Transverse colon (tissue), 4 donors: ENCODE results near the gene PCDHB16. TPM values are rescaled to one million over a fixed set of nuclear protein-coding genes. Genes with fewer than 3 reads are reported as not detected.

ENCODE experiments used
- DNase-seq: peaks from one replicate; pipeline ENCODE4 v3.0.0-alpha.2; 2019
- H3K27ac ChIP-seq, 4 donors: fragments of 200-600 bp; sonication (generic); 2 replicates each; pipeline ENCODE4 v1.5.1; 2016 to 2018; ENCODE audit warnings: inconsistent platforms in 4 of 4
- H3K27me3 ChIP-seq: fragments of 200-600 bp; sonication (generic); 2 replicates; pipeline ENCODE4 v1.5.1; 2017; ENCODE audit warnings: inconsistent platforms
- H3K36me3 ChIP-seq, 4 donors: fragments of 200-600 bp; sonication (generic); 2 replicates each; pipeline ENCODE4 v1.5.1; 2017 to 2019; ENCODE audit warnings: inconsistent platforms in 4 of 4
- H3K4me1 ChIP-seq, 4 donors: fragments of 200-600 bp; sonication (generic); 2 replicates each; pipeline ENCODE4 v1.5.1; 2017 to 2020; ENCODE audit warnings: inconsistent platforms in 4 of 4
- H3K4me3 ChIP-seq, 4 donors: fragments of 200-600 bp; sonication (generic); 1 replicate in 1 of 4; 2 replicates in 3 of 4; pipeline versions ENCODE4 v1.5.1 to v1.6.1; 2017 to 2019; ENCODE audit warnings: inconsistent platforms in 4 of 4
- H3K9me3 ChIP-seq, 2 donors: fragments of 200-600 bp; sonication (generic); 2 replicates each; pipeline ENCODE4 v1.5.1; 2017 to 2019; ENCODE audit warnings: inconsistent platforms in 2 of 2
- EP300 ChIP-seq: sonication (generic); formaldehyde crosslinking; IDR thresholded peaks from one replicate; pipeline ENCODE4 v1.6.1; 2017; ENCODE audit warnings: antibody characterized with exemption, low read depth
- POLR2A ChIP-seq: fragments of 450-650 bp; IDR thresholded peaks from one replicate; pipeline ENCODE4 v1.6.1; 2016; ENCODE audit warnings: antibody characterized with exemption, mild to moderate bottlenecking, moderate library complexity
- POLR2AphosphoS5 ChIP-seq, 3 donors: sonication (generic); formaldehyde crosslinking; IDR thresholded peaks; one replicate each; pipeline ENCODE4 v1.6.1; 2016; ENCODE audit warnings: antibody characterized with exemption in 3 of 3
- WGBS, 2 donors: methylation state at CpG; one replicate each; pipeline ENCODE4 v1.1.5; 2018; ENCODE audit warnings: low coverage in 1 of 2; 5-methylcytosine and 5-hydroxymethylcytosine counted together
- in situ Hi-C, 4 donors: fragments of 200-750 bp; cut with MboI; loops; one replicate each; pipeline versions ENCODE4 v1.15.0 to v1.15.1; 2017; ENCODE audit warnings: low sequenced_read_pairs in 3 of 4, low pct_ligation_motif_present in 1 of 4, low pct_unique_long_range_greater_than_20kb in 1 of 4
- intact Hi-C: fragments of 100-400 bp; cut with DNase I; formaldehyde crosslinking; loops from one replicate; pipeline ENCODE4 v1.15.1; 2023; ENCODE audit warnings: low total_unique reads
- total RNA-seq, 4 donors: library from RNA; depleted of rRNA; stranded (reverse); fragments of >200 nt; gene quantifications; one replicate each; pipeline ENCODE4 v1.1.0, GENCODE V29; 2016
- TF ChIP-seq, protein P1 (sequence below), 5 experiments: fragments of 200-600 bp in 3 of 5; fragments of 450-650 bp in 2 of 5; sonication (generic) in 3 of 5; IDR thresholded peaks; 1 replicate in 2 of 5; 2 replicates in 3 of 5; pipeline ENCODE4 v1.5.1; 2016 to 2017; ENCODE audit warnings: antibody characterized with exemption in 5 of 5, inconsistent platforms in 3 of 5, mild to moderate bottlenecking in 2 of 5, moderate library complexity in 1 of 5

The PCDHB16 gene
- total RNA-seq, 4 donors from 2014 or later = 0.20 to 1.6 (median 0.65) TPM

DNA sequence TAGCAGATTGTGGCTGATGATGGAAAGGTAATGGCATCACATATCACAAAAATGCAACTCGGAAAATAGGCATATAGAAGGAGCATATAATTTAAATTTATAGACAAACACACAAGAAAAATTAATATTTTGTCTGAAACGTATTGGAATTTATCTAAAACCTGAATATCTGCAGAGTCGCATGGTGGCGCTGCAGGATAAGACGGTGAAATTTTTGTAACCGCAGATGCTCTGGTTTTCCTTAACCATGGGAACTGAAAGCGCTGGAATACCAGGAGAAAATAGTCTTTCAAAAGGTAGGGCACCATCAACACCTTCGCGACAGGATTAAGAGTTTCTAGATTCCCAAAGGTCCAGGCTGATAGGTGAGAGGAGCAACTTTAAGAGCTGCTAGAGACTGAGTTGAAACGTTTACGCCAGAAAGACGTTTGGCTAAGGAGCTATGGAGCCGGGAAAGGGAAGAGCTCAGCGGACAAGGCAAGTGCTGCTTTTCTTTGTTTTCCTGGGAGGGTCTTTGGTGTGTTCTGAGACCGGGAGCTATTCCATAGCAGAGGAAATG lies 52.0 kb downstream of the PCDHB16 start:
- intact Hi-C loops (no loop called here), in situ Hi-C loops (no loop called here)
- peak overlapping the region in 1 of 4 donors; percentile 3 for H3K4me3 ChIP-seq
- peaks cover 65 to 89% of the 10 kb centered on the region in 2 donors for H3K9me3 ChIP-seq
- no peak overlapping the region for H3K27ac ChIP-seq
- 2 to 23% methylated on average over 6 to 15 of the region's 15 CpGs for WGBS, 2 donors
- no peaks in the 10 kb centered on the region for H3K27me3 ChIP-seq
- no peak for DNase-seq
- H3K4me1 ChIP-seq = no peaks in the 10 kb centered on the region
- TF ChIP-seq, protein P1, sequence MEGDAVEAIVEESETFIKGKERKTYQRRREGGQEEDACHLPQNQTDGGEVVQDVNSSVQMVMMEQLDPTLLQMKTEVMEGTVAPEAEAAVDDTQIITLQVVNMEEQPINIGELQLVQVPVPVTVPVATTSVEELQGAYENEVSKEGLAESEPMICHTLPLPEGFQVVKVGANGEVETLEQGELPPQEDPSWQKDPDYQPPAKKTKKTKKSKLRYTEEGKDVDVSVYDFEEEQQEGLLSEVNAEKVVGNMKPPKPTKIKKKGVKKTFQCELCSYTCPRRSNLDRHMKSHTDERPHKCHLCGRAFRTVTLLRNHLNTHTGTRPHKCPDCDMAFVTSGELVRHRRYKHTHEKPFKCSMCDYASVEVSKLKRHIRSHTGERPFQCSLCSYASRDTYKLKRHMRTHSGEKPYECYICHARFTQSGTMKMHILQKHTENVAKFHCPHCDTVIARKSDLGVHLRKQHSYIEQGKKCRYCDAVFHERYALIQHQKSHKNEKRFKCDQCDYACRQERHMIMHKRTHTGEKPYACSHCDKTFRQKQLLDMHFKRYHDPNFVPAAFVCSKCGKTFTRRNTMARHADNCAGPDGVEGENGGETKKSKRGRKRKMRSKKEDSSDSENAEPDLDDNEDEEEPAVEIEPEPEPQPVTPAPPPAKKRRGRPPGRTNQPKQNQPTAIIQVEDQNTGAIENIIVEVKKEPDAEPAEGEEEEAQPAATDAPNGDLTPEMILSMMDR (IDR thresholded peaks at IDR 0.05) = peak in 1 of 5 experiments; percentile 14
- TF ChIP-seq EP300 (no peak), POLR2A (no peak), POLR2AphosphoS5 (IDR thresholded peaks at IDR 0.05) (no peak)
- H3K36me3 ChIP-seq = no peaks in the 10 kb centered on the region

Other genes starting within 250 kb of the PCDHB16 start
- under 1 TPM in 2 of 4 donors, not detected in 2; 0.41 to 0.48 TPM for gene PCDHAC2, start 215.9 kb upstream of the PCDHB16 start, total RNA-seq
- not detected for gene PCDHB1, start 131.0 kb upstream of the PCDHB16 start, total RNA-seq
- gene PCDHB2, start 87.8 kb upstream of the PCDHB16 start, total RNA-seq = 1 to 10 TPM in 3 of 4 donors, under 1 TPM in 1; 0.80 to 1.9 (median 1.2) TPM
- gene PCDHB3, start 81.9 kb upstream of the PCDHB16 start, total RNA-seq = under 1 TPM in 3 of 4 donors, not detected in 1; 0.64 to 0.82 (median 0.80) TPM
- gene PCDHB4, start 60.6 kb upstream of the PCDHB16 start, total RNA-seq = 1 to 10 TPM in 1 of 4 donors, under 1 TPM in 3; 0.68 to 2.2 (median 0.77) TPM
- gene PCDHB5, start 47.2 kb upstream of the PCDHB16 start, total RNA-seq = 1 to 10 TPM in 3 of 4 donors, not detected in 1; 1.1 to 3.0 (median 1.3) TPM
- under 1 TPM in 2 of 4 donors, not detected in 2; 0.14 to 0.32 TPM for gene PCDHB6, start 32.3 kb upstream of the PCDHB16 start, total RNA-seq
- gene PCDHB7, start 9.7 kb upstream of the PCDHB16 start, total RNA-seq = 1 to 10 TPM in 1 of 4 donors, under 1 TPM in 3; 0.37 to 1.6 (median 0.67) TPM
- gene PCDHB8, start 4.6 kb upstream of the PCDHB16 start, total RNA-seq = under 1 TPM in 2 of 4 donors, not detected in 2; 0.14 to 0.16 TPM
- 1 to 10 TPM in 1 of 4 donors, under 1 TPM in 2, not detected in 1; 0.40 to 1.6 (median 0.64) TPM for gene PCDHB9, start 4.8 kb downstream of the PCDHB16 start, total RNA-seq
- 1 to 10 TPM in 1 of 4 donors, under 1 TPM in 2, not detected in 1; 0.68 to 1.1 (median 0.79) TPM for gene PCDHB10, start 10.0 kb downstream of the PCDHB16 start, total RNA-seq
- 1 to 10 TPM in 1 of 4 donors, under 1 TPM in 3; 0.20 to 1.5 (median 0.61) TPM for gene PCDHB11, start 17.2 kb downstream of the PCDHB16 start, total RNA-seq
- 1 to 10 TPM in 2 of 4 donors, under 1 TPM in 2; 0.40 to 1.9 (median 1.1) TPM for gene PCDHB12, start 26.3 kb downstream of the PCDHB16 start, total RNA-seq
- gene PCDHB13, start 31.5 kb downstream of the PCDHB16 start, total RNA-seq = 1 to 10 TPM; 1.8 to 4.1 (median 2.5) TPM
- gene PCDHB14, start 41.0 kb downstream of the PCDHB16 start, total RNA-seq = 1 to 10 TPM; 1.4 to 3.3 (median 2.8) TPM
- 1 to 10 TPM in 3 of 4 donors, under 1 TPM in 1; 0.75 to 5.6 (median 1.1) TPM for gene PCDHB15, start 63.0 kb downstream of the PCDHB16 start, total RNA-seq
- 1 to 10 TPM in 2 of 4 donors, not detected in 2; 1.4 to 1.8 TPM for gene SLC25A2, start 121.7 kb downstream of the PCDHB16 start, total RNA-seq
- gene TAF7, start 138.4 kb downstream of the PCDHB16 start, total RNA-seq = 10 to 100 TPM; 41.9 to 62.5 (median 50.3) TPM
- gene PCDHGA1, start 148.1 kb downstream of the PCDHB16 start, total RNA-seq = under 1 TPM in 2 of 4 donors, not detected in 2; 0.55 to 0.64 TPM
- gene PCDHGA2, start 156.4 kb downstream of the PCDHB16 start, total RNA-seq = 1 to 10 TPM in 3 of 4 donors, under 1 TPM in 1; 0.68 to 1.9 (median 1.6) TPM
- 1 to 10 TPM in 2 of 4 donors, under 1 TPM in 2; 0.55 to 4.9 (median 1.1) TPM for gene PCDHGA3, start 161.4 kb downstream of the PCDHB16 start, total RNA-seq
- 10 to 100 TPM in 1 of 4 donors, 1 to 10 TPM in 2, under 1 TPM in 1; 0.96 to 10.5 (median 3.4) TPM for gene PCDHGB1, start 167.7 kb downstream of the PCDHB16 start, total RNA-seq
- gene PCDHGA4, start 172.6 kb downstream of the PCDHB16 start, total RNA-seq = 10 to 100 TPM in 1 of 4 donors, 1 to 10 TPM in 2, not detected in 1; 1.4 to 18.0 (median 1.6) TPM
- gene PCDHGB2, start 177.6 kb downstream of the PCDHB16 start, total RNA-seq = 10 to 100 TPM in 1 of 4 donors, 1 to 10 TPM in 3; 2.1 to 12.7 (median 3.2) TPM
- 1 to 10 TPM in 3 of 4 donors, not detected in 1; 2.5 to 4.1 (median 3.4) TPM for gene PCDHGA5, start 181.8 kb downstream of the PCDHB16 start, total RNA-seq
- gene PCDHGB3, start 187.9 kb downstream of the PCDHB16 start, total RNA-seq = 1 to 10 TPM; 1.4 to 3.8 (median 2.6) TPM
- gene PCDHGA6, start 191.5 kb downstream of the PCDHB16 start, total RNA-seq = 1 to 10 TPM; 2.4 to 7.5 (median 3.7) TPM
- 1 to 10 TPM; 2.0 to 8.6 (median 3.2) TPM for gene PCDHGA7, start 200.4 kb downstream of the PCDHB16 start, total RNA-seq
- gene PCDHGB4, start 205.3 kb downstream of the PCDHB16 start, total RNA-seq = 1 to 10 TPM in 2 of 4 donors, under 1 TPM in 2; 0.40 to 4.4 (median 2.4) TPM
- gene PCDHGA8, start 210.2 kb downstream of the PCDHB16 start, total RNA-seq = 10 to 100 TPM in 1 of 4 donors, 1 to 10 TPM in 3; 1.5 to 11.5 (median 2.5) TPM
- 10 to 100 TPM in 2 of 4 donors, 1 to 10 TPM in 2; 5.3 to 23.3 (median 9.2) TPM for gene PCDHGB5, start 215.6 kb downstream of the PCDHB16 start, total RNA-seq
- 1 to 10 TPM; 1.2 to 4.6 (median 3.4) TPM for gene PCDHGA9, start 220.4 kb downstream of the PCDHB16 start, total RNA-seq
- gene PCDHGB6, start 225.6 kb downstream of the PCDHB16 start, total RNA-seq = 1 to 10 TPM; 1.9 to 5.9 (median 4.7) TPM
- 1 to 10 TPM; 4.0 to 6.5 (median 6.1) TPM for gene PCDHGA10, start 230.6 kb downstream of the PCDHB16 start, total RNA-seq
- 10 to 100 TPM in 1 of 4 donors, 1 to 10 TPM in 3; 7.0 to 10.1 (median 9.1) TPM for gene PCDHGB7, start 235.3 kb downstream of the PCDHB16 start, total RNA-seq
- gene PCDHGA11, start 238.7 kb downstream of the PCDHB16 start, total RNA-seq = 1 to 10 TPM; 2.6 to 5.8 (median 4.4) TPM
- gene PCDHGA12, start 248.1 kb downstream of the PCDHB16 start, total RNA-seq = 10 to 100 TPM in 1 of 4 donors, 1 to 10 TPM in 3; 1.6 to 14.2 (median 4.8) TPM